Liver (tissue), 9 donors: ENCODE results near the gene TMPRSS5. TPM values are rescaled to one million over a fixed set of nuclear protein-coding genes. Genes with fewer than 3 reads are reported as not detected.

Experiments
- DNase-seq: peaks from one replicate; pipeline ENCODE4 v3.0.0-alpha.2; 2017; ENCODE audit warnings: low spot score
- H3K27ac ChIP-seq, 2 donors: one replicate each; pipeline ENCODE4 v1.7.0; 2013; ENCODE audit warnings: inconsistent platforms in 2 of 2, low read length in 2 of 2, control low read depth in 1 of 2, low read depth in 1 of 2, mild to moderate bottlenecking in 1 of 2
- H3K27me3 ChIP-seq, 4 donors: one replicate each; pipeline versions ENCODE4 v1.6.1 to v1.7.0; 2013; ENCODE audit warnings: low read length in 3 of 4, inconsistent platforms in 1 of 4, mild to moderate bottlenecking in 1 of 4, moderate library complexity in 1 of 4; ENCODE audit not compliant: control insufficient read depth in 4 of 4, insufficient read depth in 4 of 4
- H3K36me3 ChIP-seq, 4 donors: one replicate each; pipeline versions ENCODE4 v1.6.1 to v1.7.0; 2013; ENCODE audit warnings: low read length in 3 of 4, mild to moderate bottlenecking in 3 of 4, low read depth in 1 of 4, moderate library complexity in 1 of 4; ENCODE audit not compliant: control insufficient read depth in 4 of 4, insufficient read depth in 3 of 4
- H3K4me1 ChIP-seq, 4 donors: one replicate each; pipeline versions ENCODE4 v1.6.1 to v1.7.0; 2013; ENCODE audit warnings: low read length in 3 of 4, mild to moderate bottlenecking in 3 of 4, moderate library complexity in 1 of 4; ENCODE audit not compliant: control insufficient read depth in 4 of 4, insufficient read depth in 4 of 4
- H3K4me3 ChIP-seq, 3 donors: one replicate each; pipeline versions ENCODE4 v1.6.1 to v1.7.0; 2013; ENCODE audit warnings: low read length in 3 of 3, control low read depth in 1 of 3, low read depth in 1 of 3, mild to moderate bottlenecking in 1 of 3
- H3K9ac ChIP-seq, 2 donors: one replicate each; pipeline ENCODE4 v1.7.0; 2013; ENCODE audit warnings: low read length in 2 of 2, mild to moderate bottlenecking in 2 of 2, moderate library complexity in 2 of 2, control low read depth in 1 of 2, low read depth in 1 of 2
- H3K9me3 ChIP-seq, 4 donors: one replicate each; pipeline versions ENCODE4 v1.6.1 to v1.7.0; 2013; ENCODE audit warnings: low read length in 3 of 4; ENCODE audit not compliant: control insufficient read depth in 4 of 4
- CTCF ChIP-seq: fragments of 150-350 bp; IDR thresholded peaks from 2 replicates; pipeline ENCODE4 v1.5.1; 2017; ENCODE audit warnings: improper control_type of control experiment, low read depth, low read length; ENCODE audit not compliant: missing input control
- FOXA1 ChIP-seq: IDR thresholded peaks from 2 replicates; pipeline ENCODE4 v1.6.1; 2016; ENCODE audit warnings: antibody characterized with exemption
- FOXA2 ChIP-seq: IDR thresholded peaks from 2 replicates; pipeline ENCODE4 v1.6.1; 2016; ENCODE audit warnings: antibody characterized with exemption
- GABPA ChIP-seq, 2 donors: IDR thresholded peaks in 1 of 2; conservative IDR thresholded peaks in 1 of 2; 2 replicates each; pipeline ENCODE4 v1.6.1; 2016; ENCODE audit warnings: antibody characterized with exemption in 2 of 2, mild to moderate bottlenecking in 1 of 2, moderate library complexity in 1 of 2
- HNF4A ChIP-seq, 2 donors: conservative IDR thresholded peaks; 2 replicates each; pipeline ENCODE4 v1.6.1; 2016; ENCODE audit warnings: antibody characterized with exemption in 2 of 2, mild to moderate bottlenecking in 2 of 2
- HNF4G ChIP-seq: IDR thresholded peaks from 2 replicates; pipeline ENCODE4 v1.6.1; 2016; ENCODE audit warnings: antibody characterized with exemption
- JUND ChIP-seq, 2 donors: IDR thresholded peaks; 2 replicates each; pipeline ENCODE4 v1.6.1; 2016; ENCODE audit warnings: antibody characterized with exemption in 2 of 2
- MAX ChIP-seq: IDR thresholded peaks from 2 replicates; pipeline ENCODE4 v1.6.1; 2016; ENCODE audit warnings: antibody characterized with exemption
- NR2F2 ChIP-seq: IDR thresholded peaks from 2 replicates; pipeline ENCODE4 v1.6.1; 2016; ENCODE audit warnings: antibody characterized with exemption
- RAD21 ChIP-seq, 2 donors: IDR thresholded peaks; 2 replicates each; pipeline ENCODE4 v1.6.1; 2016; ENCODE audit warnings: antibody characterized with exemption in 2 of 2, mild to moderate bottlenecking in 2 of 2
- REST ChIP-seq: IDR thresholded peaks from 2 replicates; pipeline ENCODE4 v1.6.1; 2016; ENCODE audit warnings: antibody characterized with exemption, mild to moderate bottlenecking
- SP1 ChIP-seq: IDR thresholded peaks from 2 replicates; pipeline ENCODE4 v1.6.1; 2018; ENCODE audit warnings: antibody characterized with exemption, mild to moderate bottlenecking
- TAF1 ChIP-seq: conservative IDR thresholded peaks from 2 replicates; pipeline ENCODE4 v1.6.1; 2016; ENCODE audit warnings: antibody characterized with exemption, mild to moderate bottlenecking
- YY1 ChIP-seq: IDR thresholded peaks from 2 replicates; pipeline ENCODE4 v1.6.1; 2016; ENCODE audit warnings: antibody characterized with exemption, mild to moderate bottlenecking
- ZBTB33 ChIP-seq: IDR thresholded peaks from 2 replicates; pipeline ENCODE4 v1.6.1; 2016; ENCODE audit warnings: antibody characterized with exemption
- WGBS: extraction: QIAGEN DNeasy Blood & Tissue Kit; methylation state at CpG from one replicate; pipeline ENCODE4 v1.1.7; 2013; 5-methylcytosine and 5-hydroxymethylcytosine counted together
- polyA plus RNA-seq, 2 donors: library from polyadenylated mRNA; stranded (reverse) in 1 of 2; unstranded in 1 of 2; fragments of 200-250 nt in 1 of 2; fragments of >200 nt in 1 of 2; fragmentation: Nextera tagmentation in 1 of 2; extraction: Ambion mirVana in 1 of 2; gene quantifications; one replicate each; pipeline versions ENCODE4 v1.2.1 to v1.2.3, GENCODE V29; 2013 to 2015
- total RNA-seq, 2 donors: library from RNA; depleted of rRNA; stranded (reverse); fragments of >200 nt; gene quantifications; one replicate each; pipeline ENCODE4 v1.2.3, GENCODE V29; 2014
- donor health status: healthy.
- donor health status: healthy.
- donor health status: healthy.
- donor health status: healthy.
- donor health status: healthy.

TMPRSS5 gene
- total and polyA plus RNA-seq, 4 donors, result 0.05 to 0.39 (median 0.17) TPM

GRCh38 chr11:113649311-113649710, 56.8 kb downstream of the TMPRSS5 start:
- WGBS, result 88% methylated on average over 20 of the region's 20 CpGs
- no peaks in the 10 kb centered on the region for H3K4me1 ChIP-seq
- DNase-seq, result no peak
- no peak overlapping the region for H3K9ac ChIP-seq
- TF ChIP-seq FOXA1, result no peak
- TF ChIP-seq FOXA2, result no peak
- TF ChIP-seq CTCF, result no peak
- TF ChIP-seq HNF4G, result no peak
- TF ChIP-seq ZBTB33, result no peak
- no peak for TF ChIP-seq NR2F2
- no peak for TF ChIP-seq YY1
- no peak for TF ChIP-seq SP1
- no peak for TF ChIP-seq REST
- no peak overlapping the region for H3K27ac ChIP-seq
- no peaks in the 10 kb centered on the region for H3K27me3 ChIP-seq
- no peak overlapping the region for H3K4me3 ChIP-seq
- no peaks in the 10 kb centered on the region for H3K36me3 ChIP-seq
- H3K9me3 ChIP-seq, result peaks cover 0 to 7% (median 2%) of the 10 kb centered on the region in 4 donors

- no peak overlapping the region for H3K9ac ChIP-seq
- H3K27me3 ChIP-seq, result no peaks in the 10 kb centered on the region
- WGBS, result 90% methylated on average over 4 of the region's 4 CpGs
- no peak overlapping the region for H3K27ac ChIP-seq
- H3K4me3 ChIP-seq, result no peak overlapping the region
- no peak for DNase-seq
- peaks cover 0 to 7% (median 2%) of the 10 kb centered on the region in 4 donors for H3K9me3 ChIP-seq
- no peaks in the 10 kb centered on the region for H3K36me3 ChIP-seq
- no peak for TF ChIP-seq CTCF
- no peak for TF ChIP-seq GABPA (IDR thresholded peaks at IDR 0.05 in 1 of 2, conservative IDR thresholded peaks at IDR 0.05 in 1 of 2)
- TF ChIP-seq MAX, result no peak
- no peak for TF ChIP-seq NR2F2
- no peak for TF ChIP-seq TAF1
- TF ChIP-seq RAD21 (IDR thresholded peaks at IDR 0.05), result no peak
- no peak for TF ChIP-seq FOXA1
- TF ChIP-seq HNF4A (conservative IDR thresholded peaks at IDR 0.05), result no peak
- no peak for TF ChIP-seq JUND (IDR thresholded peaks at IDR 0.05)
- no peak for TF ChIP-seq ZBTB33
- no peak for TF ChIP-seq YY1
- H3K4me1 ChIP-seq, result no peaks in the 10 kb centered on the region
Measured at GRCh38 chr11:113647856-113648255, 58.3 kb downstream of the TMPRSS5 start.
